Measurements from ENCODE around the gene GALNT2. TPM values are rescaled to one million over a fixed set of nuclear protein-coding genes. Genes with fewer than 3 reads are reported as not detected.

Gene GALNT2
- total and polyA plus RNA-seq, 2 experiments from 2014 or later = 17.8 to 48.3 TPM

DNA sequence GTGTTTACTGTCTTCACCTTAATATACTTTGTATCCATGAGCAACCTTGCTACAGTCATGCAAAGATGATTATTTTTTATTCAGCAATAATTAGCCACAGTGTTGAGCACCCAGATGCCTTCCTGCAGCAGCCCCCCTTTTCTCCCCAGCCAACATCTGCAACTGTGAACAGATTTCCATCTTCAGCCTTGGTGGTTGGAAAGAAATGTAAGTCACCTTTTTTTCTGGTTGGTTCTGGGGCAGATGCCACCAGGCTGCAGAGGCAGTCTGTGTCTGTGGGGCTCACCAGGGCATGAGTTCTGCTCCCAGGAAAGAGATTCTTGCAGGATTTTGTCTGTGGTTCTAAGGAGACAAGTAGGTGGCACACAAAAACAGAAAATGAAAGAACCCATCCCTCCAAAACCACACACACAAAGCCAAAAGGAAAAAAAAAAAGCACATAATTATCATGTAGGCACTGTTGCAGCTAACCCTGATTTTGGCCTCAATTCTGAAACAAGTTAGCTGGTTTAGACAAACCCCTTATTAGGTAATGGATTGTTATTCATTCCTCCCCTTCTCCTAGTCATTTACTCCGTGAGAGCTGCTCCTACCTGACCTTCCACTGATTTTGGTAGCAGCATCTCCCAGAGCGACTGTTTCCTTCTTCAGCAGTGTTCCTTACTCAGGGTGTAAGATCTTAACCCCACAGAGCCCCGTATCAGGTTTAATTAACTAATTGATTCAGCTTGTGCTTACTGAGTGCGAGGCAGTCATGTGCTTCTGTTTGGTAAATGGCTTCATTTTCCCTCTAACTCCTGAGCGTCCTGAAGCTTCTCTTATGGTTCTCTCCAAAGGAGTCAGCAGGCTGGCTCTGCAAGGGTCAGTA is 36.5 kb downstream of the GALNT2 start:
- H3K36me3 Mint-ChIP-seq (ENCODE audit: low read depth) = no peaks in the 10 kb centered on the region
- TF ChIP-seq JUNB (IDR thresholded peaks at IDR 0.05; ENCODE audit: unreplicated experiment) (no peak), ETS1 (IDR thresholded peaks at IDR 0.05) (no peak), ZNF331 (CRISPR knock-in tag; IDR thresholded peaks at IDR 0.05; ENCODE audit: low read depth) (no peak), REST (IDR thresholded peaks at IDR 0.05; ENCODE audit: unreplicated experiment) (no peak), EZH2 (IDR thresholded peaks at IDR 0.05; ENCODE audit: low read depth, unreplicated experiment) (no peak), STAT1 (IDR thresholded peaks at IDR 0.05; ENCODE audit: unreplicated experiment) (no peak), ZNF114 (CRISPR knock-in tag; IDR thresholded peaks at IDR 0.05) (no peak), POLR2AphosphoS5 (IDR thresholded peaks at IDR 0.05; ENCODE audit: low read depth) (no peak)
- TF ChIP-seq, protein P1, sequence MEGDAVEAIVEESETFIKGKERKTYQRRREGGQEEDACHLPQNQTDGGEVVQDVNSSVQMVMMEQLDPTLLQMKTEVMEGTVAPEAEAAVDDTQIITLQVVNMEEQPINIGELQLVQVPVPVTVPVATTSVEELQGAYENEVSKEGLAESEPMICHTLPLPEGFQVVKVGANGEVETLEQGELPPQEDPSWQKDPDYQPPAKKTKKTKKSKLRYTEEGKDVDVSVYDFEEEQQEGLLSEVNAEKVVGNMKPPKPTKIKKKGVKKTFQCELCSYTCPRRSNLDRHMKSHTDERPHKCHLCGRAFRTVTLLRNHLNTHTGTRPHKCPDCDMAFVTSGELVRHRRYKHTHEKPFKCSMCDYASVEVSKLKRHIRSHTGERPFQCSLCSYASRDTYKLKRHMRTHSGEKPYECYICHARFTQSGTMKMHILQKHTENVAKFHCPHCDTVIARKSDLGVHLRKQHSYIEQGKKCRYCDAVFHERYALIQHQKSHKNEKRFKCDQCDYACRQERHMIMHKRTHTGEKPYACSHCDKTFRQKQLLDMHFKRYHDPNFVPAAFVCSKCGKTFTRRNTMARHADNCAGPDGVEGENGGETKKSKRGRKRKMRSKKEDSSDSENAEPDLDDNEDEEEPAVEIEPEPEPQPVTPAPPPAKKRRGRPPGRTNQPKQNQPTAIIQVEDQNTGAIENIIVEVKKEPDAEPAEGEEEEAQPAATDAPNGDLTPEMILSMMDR (conservative IDR thresholded peaks at IDR 0.05; ENCODE audit: low read depth in 2 of 2) = no peak
- H3K27ac Mint-ChIP-seq = peak overlapping the region; percentile 53
- no peaks in the 10 kb centered on the region for H3F3A ChIP-seq (replicated peaks; ENCODE audit: low read depth)
- no peak overlapping the region for H2AFZ ChIP-seq
- DNase-seq (ENCODE audit: low spot score) (no peak), ATAC-seq (peak; percentile 16)
- peak overlapping the region; percentile 60; the same call in 1 of the 2 replicates for H3K27ac ChIP-seq (ENCODE audit: low read depth)
- H3K27me3 Mint-ChIP-seq (ENCODE audit: insufficient read depth, low read depth, poor library complexity) = peaks cover 10% of the 10 kb centered on the region
- peaks cover 42% of the 10 kb centered on the region for H3K4me1 ChIP-seq (ENCODE audit: insufficient read depth)
- no peaks in the 10 kb centered on the region for H3K9me2 ChIP-seq (ENCODE audit: insufficient read depth)
- H3K4me2 ChIP-seq = peak overlapping the region; percentile 48
- H3K27me3 ChIP-seq (ENCODE audit: insufficient read depth) = no peaks in the 10 kb centered on the region
- peaks cover 8% of the 10 kb centered on the region for H4K20me1 ChIP-seq (replicated peaks; ENCODE audit: insufficient read depth)
- H3K4me1 Mint-ChIP-seq = peaks cover 67% of the 10 kb centered on the region
- H3K4me3 Mint-ChIP-seq = no peak overlapping the region; the same call in 2 of the 3 replicates
- H3K4me3 ChIP-seq = no peak overlapping the region
- H3K79me2 ChIP-seq (replicated peaks; ENCODE audit: insufficient read depth) = peaks cover 90% of the 10 kb centered on the region
- H3K9me3 Mint-ChIP-seq = no peaks in the 10 kb centered on the region
- no peaks in the 10 kb centered on the region for H3K36me3 ChIP-seq (ENCODE audit: insufficient read depth)

All from GM23338 (cell line).